T-helper 22 cell (primary cell): ENCODE data around the gene STRBP.
"Not testable (repeated sequence)": the region's sequence is repeated elsewhere in the genome, so short reads cannot be mapped to it uniquely, and the experiment has no call there.

Experiments used
- DNase-seq: peaks from one replicate; pipeline ENCODE4 v3.0.0-alpha.2; 2020; ENCODE audit warnings: low read depth

The STRBP gene

DNA sequence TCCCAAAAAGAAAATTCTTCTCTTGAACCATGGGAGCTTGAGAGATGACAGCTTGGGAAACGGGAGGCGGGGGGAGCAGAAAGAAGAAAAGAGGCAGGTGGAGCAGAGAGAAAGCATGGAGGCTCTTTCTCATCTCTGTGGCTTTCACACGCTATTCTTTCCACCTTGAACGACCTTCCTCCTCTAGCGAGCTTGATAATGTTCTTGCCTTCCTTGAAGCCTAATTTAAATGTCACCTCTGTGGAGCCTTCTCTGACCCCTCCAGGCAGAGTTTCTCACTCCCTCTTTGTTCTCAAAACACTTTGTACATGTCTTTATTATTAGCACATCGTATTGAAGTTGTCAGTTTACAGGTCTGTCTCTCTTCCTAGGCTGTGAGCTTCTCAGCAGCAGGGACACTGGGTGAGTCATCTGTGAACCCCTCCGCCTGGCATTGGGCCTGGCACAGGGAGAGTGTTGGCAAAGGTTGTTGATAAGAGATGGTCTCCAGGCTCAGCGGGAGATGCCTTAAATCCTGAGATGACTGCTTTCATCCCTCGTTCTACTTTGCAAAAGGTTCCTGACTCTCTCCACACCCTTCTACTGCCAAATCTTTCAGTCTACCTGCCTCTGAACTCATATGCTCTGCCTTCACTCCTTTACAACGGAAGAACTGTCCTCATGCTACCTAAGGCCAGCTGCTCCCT lies 14.1 kb upstream of the STRBP start:
- DNase-seq: no peak

DNA sequence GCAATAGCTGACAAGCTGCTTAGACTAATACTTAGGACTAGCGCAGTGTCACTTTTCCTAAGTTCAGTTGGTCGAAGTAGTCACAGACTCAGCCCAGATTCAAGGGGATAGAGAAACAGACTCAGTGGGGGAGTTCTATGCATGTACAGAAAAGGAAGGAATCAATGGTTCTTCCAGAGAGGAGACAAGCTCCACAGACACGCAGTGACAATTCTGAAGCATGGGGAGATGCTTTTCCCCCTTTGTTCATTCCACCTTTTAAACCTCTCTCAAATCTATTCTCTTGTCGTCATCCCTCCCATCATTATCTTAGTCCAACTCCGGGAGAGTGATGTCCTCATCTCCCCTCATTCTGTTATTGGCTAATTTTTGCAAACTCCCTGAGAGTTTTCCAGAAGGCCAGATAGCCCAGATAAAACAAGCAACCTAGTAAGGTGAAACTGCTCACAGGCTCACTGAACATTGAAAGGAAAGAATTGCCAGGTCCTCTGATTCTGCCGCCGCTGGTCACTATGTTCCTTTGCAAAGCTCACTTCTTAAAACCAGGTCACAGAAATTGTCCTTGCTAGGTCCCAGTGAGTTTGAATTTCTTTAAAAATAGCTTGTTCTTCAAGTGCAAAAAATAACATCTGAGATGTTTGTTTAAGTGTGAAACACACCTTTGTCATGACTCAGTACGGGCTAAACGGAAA lies 13.4 kb upstream of the STRBP start:
- no peak for DNase-seq

DNA sequence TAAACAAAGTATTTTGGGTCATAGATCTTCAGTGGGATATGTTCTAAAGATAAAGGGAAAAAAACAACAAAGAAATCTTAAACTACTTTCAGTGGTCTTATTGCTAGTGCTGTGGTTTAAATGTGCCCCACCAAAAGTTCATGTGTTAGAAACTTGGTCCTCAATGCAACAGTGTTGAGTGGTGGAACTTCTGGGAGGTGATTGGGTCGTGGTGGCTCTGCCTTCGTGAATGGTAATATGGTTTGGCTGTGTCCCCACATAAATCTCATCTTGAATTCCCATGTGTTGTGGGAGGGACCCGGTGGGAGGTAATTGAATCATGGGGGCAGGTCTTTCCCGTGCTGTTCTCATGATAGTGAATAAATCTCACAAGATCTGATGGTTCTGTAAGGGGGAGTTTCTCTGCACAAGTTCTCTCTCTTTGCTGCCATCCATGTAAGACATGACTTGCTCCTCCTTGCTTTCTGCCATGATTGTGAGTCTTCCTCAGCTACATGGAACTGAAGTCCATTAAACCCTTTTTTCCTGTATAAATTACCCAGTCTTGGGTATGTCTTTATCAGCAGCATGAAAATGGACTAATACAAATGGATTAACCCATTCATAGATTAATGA lies 10.6 kb upstream of the STRBP start:
- DNase-seq: not testable (repeated sequence)

DNA sequence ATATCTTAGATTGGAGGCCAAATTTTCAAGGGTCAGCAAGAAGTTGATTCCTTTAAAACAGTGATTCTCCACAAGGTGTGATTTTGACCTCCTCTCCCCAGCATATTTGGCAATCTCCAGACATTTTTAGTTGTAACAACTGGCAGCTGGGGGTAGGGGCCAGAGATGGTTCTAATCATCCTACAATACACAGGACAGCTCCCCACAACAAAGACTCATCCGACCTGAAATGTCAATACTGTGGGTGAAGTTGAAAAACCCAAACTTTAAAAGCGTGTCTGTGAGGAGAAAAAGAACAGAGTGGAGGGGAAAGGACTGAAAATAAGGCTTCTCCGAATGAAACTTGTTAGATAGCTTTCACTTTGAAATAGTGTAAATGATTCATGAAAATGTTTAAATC lies 10.0 kb upstream of the STRBP start:
- no peak for DNase-seq

DNA sequence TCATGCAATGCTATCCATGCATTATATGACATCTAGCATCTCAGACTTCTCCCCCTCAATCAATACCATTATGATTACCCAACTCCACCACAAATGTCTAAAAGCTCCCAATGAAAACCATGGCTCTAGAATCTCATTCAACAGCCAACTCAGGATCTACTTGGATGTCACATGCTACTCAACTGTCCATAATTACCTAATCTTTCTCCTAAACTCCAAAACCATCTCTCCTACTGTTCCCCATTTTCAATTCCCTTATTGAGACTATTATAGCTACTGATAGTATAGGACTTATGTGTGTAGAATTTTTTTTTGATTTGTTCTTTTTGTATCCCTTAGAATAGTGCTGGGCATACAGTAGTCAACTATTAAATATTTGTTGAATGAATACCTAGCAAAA lies 8.2 kb upstream of the STRBP start:
- DNase-seq: no peak

DNA sequence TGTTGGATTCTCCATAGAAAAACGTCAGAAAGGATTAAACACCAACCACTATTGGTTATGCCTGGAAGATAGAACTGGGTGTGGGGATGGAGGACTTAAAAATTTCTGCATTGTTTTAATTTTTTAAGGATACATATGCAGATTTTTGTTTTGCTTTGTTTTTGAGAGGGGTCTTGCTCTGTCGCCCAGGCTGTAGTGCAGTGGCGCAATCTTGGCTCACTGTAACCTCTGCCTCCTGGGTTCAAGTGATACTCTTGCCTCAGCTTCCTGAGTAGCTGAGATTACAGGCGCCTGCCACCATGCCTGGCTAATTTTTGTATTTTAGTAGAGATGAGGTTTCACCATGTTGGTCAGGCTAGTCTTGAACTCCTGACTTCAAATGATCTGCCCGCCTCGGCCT lies 2.7 kb upstream of the STRBP start:
- not testable (repeated sequence) for DNase-seq

DNA sequence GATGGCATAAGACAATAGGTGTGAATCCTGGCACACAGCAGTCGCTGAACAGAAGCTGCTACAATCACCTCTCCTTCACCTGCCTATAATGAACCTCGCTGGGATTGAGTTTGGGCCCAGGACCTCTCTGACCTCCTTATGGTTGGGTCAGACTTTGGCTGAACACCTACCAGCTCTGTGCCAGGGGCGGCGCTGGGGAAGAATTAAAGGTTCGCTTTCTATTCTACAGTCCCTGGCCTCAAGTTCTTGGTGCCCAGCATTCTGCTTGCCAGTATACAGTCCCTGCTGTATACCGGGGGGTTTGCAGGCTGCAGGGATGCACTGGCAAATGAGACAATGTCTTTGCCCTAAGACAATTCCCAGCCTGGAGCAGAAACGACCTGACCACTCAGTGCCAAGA lies 895 bp upstream of the STRBP start:
- DNase-seq: no peak

DNA sequence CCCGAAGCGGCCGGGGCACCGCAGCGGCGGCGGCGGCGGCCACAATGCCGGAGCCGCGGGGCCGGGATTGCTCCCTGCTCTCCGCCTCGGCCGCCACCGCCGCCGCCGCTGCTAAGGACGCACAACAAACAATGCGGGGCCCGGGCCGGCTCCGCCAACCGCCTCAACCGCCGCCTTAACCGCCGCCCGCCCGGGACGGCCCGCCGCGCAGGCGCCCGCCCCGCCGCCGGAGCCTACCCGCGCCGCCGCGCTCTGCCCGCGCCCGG lies 254 bp downstream of the STRBP start:
- no peak for DNase-seq

DNA sequence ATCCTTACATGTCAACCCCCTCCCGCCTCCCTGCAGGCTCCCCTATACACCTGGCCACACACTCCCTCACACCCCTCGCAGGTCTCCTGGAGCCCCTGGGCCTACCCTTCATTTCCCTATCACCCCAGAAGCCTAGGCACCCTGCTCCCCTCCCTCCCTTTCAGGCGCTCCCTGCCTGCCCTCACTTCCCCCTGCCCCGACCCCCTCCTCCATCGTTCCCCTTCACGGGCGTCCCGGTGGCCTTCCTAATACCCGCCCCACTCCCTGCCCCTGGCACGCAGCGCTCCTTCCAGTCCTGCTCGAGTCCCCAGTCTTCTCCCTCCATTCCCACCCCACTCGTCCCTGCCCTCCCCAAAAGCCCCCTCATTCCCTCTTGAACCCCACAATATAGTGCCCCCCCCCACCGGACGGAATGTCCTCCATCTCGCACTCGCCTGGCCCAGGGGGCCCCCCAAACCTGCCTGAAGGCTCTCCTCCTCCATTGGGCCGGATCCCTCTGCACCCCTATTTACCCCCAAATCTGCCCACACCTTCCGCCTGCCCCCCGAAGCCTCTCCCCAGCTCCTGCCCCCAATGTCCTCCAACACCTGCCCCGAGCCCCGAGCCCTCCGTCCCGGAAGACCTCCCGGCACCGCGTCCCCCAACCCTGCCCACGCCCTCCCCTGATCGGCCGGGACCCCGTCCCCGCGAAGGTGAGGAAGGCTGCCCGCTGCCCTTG lies 746 bp downstream of the STRBP start:
- DNase-seq: no peak

DNA sequence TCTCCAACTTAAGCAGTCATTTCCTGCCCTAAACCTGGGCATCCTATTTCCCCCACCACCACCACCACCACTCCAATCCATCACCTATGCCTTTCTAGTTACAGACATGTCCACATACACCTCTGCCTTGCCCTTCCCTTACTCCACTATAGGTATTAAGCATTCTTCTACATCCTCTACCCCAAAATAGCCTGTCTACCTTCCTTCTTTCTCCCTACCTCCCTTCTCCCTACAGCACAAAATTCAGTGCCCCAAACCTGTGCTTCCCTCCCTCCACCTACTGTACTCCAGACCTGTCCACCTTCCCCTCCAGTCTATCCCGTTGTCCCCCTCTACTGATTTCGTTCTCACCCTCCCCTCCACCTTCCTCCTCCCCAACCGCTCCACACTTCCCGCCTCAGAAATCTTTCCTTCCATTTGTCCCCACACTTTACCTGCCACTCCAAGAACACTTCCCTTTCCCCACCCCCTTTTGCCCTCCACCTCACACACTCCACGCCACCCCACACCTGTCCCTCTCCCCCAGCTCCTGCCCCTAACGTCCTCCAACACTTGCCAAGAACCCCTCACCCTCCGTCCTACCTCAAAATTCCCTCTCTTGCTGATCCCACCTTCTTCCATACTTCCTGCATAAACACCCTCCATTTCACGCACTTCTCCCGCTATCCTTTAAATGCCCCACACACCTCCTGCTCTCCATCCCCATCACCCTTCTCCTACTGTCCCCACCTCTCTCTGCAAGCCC lies 1.6 kb downstream of the STRBP start:
- no peak for DNase-seq

DNA sequence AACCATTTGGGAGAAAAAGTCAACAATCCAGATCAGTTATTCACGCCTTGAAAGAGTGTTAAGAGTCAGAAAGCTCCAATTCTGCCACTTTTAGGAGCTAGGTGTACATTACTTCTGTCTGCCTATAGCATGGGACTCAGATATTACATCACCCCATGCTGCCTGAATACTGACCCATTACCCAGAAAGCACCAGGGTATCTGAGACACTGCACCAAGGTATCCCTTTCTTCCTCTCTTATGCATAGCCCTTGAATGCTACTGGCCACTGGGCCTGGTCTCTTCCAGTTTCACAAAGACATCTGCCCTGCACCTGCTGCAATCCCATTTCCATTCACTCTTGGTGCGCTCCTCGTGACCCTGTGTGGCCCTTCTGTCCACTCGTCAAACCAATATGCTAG lies 2.6 kb downstream of the STRBP start:
- no peak for DNase-seq

DNA sequence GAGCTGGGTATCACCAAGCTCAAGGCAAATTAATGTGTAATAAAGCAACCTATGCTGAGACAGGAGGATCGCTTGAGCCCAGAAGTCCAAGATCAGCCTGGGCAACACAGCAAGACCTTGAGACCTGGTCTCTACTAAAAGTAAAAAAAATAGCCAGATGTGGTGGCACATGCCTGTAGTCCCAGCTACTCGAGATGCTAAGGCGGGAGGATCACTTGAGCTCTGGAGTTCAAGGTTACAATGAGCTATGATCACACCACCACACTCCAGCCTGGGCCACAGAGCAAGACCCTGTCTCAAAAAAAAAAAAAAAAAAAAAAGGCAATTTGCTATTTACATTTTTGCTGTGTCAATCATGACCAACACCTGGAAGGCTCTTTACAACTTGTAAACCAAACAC lies 5.2 kb downstream of the STRBP start:
- DNase-seq: no peak

DNA sequence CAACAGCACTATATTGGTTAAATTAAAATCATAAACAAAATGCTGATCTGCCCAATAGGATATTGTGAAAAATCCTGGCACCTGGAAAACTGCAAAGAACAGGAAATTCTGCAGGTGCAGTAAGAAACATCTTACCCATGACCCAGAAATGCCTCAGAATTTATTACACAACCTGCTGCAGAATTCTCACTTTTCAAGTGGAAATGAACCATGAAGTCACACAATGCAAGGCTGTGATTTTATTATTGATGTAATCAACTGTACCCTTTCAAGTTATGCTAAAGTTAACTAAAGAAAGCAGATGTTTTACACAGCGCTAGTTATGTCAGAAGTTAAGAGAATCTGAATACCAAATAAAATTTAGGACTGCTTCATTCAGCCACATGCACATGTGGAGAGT lies 6.0 kb downstream of the STRBP start:
- DNase-seq: no peak

DNA sequence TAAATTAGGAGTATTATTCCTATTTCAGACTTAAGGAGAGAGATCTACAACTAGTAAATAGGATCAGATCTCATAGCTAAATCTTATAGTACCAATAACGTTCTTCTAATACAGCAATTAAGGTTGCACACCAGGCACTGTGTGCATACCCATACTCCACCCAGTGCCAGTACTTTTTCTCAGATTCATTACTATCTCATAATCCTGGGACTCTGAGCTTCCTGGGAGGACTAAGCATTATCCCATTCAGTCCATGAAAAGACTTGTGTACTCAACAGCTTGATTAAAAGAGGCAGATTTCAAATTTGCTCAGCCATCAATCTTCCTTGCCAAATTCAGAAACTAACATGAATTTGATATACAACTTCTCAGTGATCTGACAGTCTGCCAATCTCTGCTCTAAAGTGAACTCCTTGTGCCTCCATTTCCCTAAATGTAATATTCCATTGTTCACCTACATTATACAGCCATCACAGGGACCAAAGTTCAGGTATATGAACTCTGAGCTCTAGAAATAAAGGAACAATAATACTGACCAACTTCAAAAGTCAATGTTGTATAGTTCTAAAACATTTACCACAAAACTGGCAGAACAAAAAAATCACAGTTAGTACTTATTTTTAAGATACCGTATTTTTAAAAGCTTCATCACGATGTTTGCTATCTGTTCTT lies 7.2 kb downstream of the STRBP start:
- DNase-seq: no peak

DNA sequence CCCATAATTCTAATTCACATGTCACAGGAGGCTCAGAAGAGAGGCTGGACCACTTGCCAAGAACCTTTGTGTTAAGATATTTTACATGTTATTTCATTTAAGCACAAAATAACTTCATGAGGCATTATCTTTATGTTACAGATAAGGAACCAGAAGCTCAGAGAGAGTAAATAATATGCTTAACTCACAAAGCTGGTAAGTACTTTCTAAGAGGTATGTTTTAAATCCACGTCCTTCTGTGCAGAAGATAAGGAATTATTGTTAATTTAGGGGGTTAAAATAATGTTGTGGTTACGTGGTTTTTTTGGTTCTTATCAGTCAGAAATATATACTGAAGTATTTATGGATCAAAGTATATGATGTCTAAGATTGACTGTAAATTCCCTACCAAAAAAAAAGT lies 8.0 kb downstream of the STRBP start:
- DNase-seq: no peak

DNA sequence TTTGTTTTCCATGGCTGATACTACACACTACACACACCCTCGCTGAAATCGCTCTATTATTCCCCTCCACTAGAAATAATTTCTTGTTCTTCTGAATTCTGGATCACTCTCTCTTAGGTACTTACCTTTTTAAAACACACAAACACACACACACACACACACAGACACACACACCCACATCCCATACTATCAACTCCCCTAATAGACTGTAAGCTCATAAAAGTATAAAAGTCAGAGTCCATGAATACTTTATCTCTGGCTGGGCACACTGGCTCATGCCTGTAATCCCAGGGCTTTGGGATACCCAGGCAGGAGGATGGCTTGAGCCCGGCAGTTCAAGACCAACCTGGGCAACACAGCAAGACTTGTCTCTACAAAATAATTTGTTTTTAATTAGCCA lies 11.1 kb downstream of the STRBP start:
- no peak for DNase-seq

DNA sequence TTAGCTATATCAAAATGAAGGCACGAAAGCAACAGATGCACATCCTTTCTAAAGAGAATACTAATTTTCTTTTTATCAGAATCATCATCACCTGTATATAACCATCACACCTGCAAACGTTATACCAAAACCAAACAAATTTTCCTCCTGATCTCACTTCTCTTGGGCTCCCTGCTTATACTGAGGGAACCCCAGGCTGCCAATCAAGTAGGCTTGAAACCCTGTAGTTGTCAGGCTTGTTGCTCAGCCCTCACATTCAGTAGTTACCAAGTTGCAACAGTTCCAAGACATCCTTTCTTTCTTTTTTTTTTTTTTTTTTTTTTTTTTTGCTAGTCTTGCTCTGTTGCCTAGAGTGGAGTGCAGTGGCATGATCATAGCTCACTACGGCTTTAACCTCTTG lies 12.7 kb downstream of the STRBP start:
- no peak for DNase-seq

DNA sequence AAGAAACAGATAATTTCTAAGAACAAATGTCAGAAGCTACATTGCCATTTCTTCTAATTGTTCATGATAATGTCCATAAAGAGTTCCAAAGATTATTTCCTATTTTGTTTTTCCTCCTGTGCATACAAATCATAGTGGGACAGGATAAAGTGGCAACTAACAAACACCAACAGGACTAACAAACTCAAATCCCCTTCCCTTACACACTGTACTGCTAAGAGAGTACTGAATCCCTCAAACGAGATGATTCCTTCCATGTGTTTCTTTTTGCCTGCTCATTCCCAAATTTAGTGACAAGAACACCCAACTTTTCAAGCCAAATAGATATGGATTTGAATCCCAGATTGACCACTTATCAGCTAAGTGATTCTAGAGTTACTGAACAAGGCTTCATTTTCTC lies 15.2 kb downstream of the STRBP start:
- no peak for DNase-seq

DNA sequence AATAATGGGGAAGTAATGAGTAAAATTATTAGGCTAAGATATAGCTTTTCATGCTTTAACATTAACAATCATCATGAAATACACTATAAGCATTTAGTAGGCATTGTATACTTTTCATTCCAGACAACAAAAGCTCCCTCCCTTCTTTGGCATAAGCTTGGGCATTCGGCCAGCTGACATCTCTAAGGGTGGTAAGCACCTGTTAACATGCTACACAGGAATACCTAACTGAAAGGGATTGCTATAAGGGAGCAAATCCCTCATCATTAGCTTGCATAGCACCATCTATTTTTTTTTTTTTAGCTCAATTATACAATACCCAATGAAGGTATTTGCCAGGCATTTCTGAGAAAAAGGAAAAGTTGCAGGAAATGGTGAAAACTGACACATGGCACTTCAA lies 16.6 kb downstream of the STRBP start:
- DNase-seq: no peak

DNA sequence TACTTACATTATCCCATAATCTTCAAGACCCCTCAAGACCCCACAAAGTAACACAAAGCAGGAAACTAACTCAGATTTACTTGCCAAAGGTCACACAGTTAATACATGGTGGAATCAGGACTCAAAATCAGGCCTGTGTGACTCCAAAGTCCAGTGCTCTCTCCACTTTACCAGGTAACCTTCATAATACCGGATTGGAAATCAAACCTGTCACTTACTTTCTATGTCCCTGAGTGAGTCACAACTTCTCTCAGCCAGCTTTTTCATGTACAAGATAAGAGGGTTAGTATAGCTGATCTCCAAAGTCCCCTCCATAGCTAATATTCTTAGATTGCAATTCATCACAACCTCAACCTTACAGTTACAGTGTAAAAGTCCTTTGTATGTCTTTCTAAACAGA lies 17.1 kb downstream of the STRBP start:
- no peak for DNase-seq

DNA sequence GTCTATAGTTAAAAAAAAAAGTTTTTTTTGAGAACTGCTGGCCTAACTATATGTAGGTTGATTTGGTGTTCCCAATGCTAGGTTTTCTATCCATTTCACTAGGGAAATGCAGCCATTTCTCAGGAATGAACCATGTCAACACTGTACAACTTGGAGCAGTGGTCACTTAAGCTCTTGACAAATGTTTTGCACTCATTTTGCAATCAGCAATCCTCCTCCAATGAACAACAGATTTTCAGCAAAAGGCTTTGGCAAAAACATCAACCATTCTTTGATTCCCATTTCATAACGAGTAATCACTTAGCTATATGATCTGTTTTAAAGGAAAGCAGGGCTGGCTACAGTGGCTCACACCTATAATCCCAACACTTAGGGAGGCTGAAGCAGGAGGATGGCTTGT lies 17.9 kb downstream of the STRBP start:
- no peak for DNase-seq

DNA sequence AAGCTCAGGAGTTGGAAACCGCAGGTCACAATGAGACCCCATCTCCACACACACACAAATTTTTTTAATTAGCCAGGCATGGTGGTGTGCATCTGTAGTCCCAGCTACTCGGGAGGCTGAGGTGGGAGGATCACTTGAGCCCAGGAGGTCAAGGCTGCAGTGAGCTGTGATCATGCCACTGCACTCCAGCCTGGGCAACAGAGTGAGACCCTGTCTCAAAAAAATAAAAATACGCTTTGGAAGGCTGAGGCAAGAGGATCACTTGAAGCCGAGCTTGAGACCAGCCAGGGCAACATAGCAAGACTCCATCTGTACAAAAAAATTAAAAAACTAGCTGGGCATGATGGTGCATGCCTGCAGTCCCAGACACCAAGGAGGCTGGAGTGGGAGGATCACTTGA lies 19.2 kb downstream of the STRBP start:
- DNase-seq: not testable (repeated sequence)
